ENCODE data around the gene CCL4. TPM values are rescaled to one million over a fixed set of nuclear protein-coding genes. Genes with fewer than 3 reads are reported as not detected.
"Not testable (repeated sequence)": the region's sequence is repeated elsewhere in the genome, so short reads cannot be mapped to it uniquely, and the experiment has no call there.

CCL4 gene
- total RNA-seq, 1 donor = not detected

DNA sequence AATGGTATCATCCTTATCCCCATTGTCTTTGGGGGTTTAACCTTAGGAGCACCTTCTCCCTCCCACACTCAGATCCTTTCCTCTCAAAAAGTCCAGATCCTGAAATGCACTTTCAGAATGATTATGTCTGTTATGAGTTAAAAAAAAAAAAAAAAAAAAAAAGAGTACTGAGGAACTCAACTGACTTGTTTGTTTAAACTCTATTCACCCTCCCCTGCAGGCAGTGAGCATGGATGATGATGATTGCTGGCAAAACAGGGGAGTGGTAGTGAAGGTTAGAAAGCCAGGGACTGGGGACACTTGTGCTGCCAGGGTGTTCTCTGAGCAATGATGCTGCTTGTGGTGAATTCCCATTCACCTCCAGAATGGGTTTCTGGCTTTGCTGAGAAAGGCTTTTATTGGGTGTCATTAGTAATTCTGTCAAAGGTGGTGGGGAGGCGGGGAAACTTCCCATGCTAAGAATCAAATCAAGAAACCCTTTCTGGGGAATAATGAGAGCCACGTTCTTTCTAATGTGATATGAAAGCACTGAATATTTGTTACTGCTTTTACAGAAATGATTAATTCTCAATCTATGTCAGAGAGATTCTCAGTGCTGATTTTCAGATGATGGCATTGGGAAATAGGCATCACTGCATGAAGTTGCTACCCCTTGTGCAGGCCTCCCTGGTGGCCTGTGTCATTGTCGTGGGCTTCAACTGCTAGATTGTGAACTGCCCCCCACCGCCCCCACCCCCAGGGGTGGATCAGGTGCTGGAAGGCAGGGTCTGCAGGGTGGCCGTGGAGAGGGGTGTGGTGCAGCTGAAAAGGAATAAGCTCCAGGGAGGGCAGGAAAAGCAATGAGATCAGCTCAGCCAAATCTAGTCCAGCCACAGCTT is 14.1 kb downstream of the CCL4 start:
- TF ChIP-seq, protein P1, sequence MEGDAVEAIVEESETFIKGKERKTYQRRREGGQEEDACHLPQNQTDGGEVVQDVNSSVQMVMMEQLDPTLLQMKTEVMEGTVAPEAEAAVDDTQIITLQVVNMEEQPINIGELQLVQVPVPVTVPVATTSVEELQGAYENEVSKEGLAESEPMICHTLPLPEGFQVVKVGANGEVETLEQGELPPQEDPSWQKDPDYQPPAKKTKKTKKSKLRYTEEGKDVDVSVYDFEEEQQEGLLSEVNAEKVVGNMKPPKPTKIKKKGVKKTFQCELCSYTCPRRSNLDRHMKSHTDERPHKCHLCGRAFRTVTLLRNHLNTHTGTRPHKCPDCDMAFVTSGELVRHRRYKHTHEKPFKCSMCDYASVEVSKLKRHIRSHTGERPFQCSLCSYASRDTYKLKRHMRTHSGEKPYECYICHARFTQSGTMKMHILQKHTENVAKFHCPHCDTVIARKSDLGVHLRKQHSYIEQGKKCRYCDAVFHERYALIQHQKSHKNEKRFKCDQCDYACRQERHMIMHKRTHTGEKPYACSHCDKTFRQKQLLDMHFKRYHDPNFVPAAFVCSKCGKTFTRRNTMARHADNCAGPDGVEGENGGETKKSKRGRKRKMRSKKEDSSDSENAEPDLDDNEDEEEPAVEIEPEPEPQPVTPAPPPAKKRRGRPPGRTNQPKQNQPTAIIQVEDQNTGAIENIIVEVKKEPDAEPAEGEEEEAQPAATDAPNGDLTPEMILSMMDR (IDR thresholded peaks at IDR 0.05; ENCODE audit: insufficient read depth, low read length) = no peak
- no peak for DNase-seq (ENCODE audit: low read depth)
- H3K4me3 ChIP-seq (ENCODE audit: low read depth, low read length) = no peak overlapping the region

DNA sequence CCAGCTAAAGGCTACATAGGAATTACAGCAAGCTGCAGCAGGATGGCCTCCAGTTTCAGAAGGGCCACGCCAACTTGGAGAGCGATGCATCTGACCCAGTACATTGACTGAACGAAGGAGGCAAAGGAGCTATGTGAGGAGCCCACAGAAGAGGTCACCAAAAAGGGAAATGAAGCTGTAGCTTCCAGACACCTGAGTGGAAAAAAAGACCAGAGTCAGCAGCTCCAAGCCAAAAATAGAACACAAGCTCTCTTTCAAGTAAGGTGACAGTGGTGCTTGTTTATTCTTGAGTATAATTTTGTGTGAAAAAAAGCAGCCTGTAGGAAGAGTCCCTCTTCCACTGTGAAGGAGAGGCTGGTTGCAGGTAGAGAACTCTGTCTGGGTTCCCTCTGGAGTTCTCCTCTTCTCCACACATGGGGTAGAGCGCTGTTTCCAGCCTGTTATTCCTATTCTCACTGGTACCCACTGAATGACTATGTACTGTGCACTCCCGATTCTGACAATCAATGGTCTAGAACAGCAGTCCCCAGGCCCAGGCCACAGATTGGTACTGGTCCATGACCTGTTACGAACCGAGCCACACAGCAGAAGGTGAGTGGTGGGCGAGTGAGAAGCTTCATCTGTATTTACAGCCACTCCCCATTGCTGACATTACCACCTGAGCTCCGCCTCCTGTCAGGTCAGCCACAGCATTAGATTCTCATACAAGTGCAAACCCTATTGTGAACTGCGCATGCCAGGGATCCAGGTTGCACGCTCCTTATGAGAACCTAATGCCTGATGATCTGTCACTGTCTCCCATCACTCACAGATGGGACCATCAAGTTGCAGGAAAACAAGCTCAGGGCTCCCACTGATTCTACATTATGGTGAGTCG is 15.1 kb downstream of the CCL4 start:
- DNase-seq (ENCODE audit: low read depth) = no peak
- TF ChIP-seq, protein P1 (IDR thresholded peaks at IDR 0.05; ENCODE audit: insufficient read depth, low read length) = no peak
- H3K4me3 ChIP-seq (ENCODE audit: low read depth, low read length) = no peak overlapping the region

DNA sequence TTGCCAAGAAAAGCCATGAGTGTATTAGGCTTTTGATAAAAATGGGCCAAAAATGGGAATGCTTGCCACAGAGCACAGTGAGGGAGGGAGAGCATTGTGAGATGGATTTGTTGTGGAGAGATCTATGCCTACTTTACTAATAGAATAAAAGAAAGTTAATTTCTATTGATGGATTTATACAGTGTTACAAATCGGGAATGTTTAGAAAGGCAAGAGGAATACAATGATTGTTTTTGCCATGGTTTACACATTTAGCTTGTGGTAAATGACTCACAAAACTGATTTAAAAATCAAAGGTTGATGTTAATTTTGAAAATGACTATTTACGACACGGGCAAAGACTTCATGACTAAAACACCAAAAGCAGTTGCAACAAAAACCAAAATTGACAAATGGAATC is 16.6 kb downstream of the CCL4 start:
- H3K4me3 ChIP-seq (ENCODE audit: low read depth, low read length) = no peak overlapping the region
- TF ChIP-seq, protein P1 (IDR thresholded peaks at IDR 0.05; ENCODE audit: insufficient read depth, low read length) = no peak
- DNase-seq (ENCODE audit: low read depth) = no peak

DNA sequence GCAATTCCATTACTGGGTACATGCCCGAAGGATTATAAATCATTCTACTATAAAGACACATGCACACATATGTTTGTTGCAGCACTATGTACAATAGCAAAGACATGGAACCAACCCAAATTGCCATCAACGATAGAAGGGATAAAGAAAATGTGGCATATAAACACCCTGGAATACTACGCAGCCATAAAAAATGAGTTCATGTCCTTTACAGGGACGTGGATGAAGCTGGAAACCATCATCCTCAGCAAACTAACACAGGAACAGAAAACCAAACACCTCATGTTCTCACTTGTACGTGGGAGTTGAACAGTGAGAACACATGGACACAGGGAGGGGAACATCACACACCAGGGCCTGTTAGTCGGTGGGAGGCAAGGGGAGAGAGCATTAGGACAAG is 17.5 kb downstream of the CCL4 start:
- not testable (repeated sequence) for DNase-seq (ENCODE audit: low read depth); H3K4me3 ChIP-seq (ENCODE audit: low read depth, low read length)

DNA sequence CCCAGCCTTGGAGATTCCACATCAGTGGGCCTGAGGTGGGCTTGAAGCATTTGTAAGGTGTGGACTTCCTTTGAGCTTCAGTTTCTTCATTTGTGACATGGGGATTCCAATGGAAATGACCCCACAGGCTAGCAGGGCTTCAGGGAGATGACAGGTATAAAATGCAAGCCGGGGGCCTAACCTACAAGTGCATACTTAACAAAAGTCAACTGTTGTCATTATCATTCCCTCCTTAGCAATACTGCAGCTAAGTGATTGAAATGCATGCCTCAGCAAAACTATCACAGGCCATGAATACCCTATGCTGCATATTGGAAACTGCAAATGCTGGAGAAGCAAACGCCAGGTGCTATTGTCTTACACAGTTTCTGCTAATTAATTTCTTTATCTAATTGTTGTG is 19.8 kb downstream of the CCL4 start:
- no peak overlapping the region for H3K4me3 ChIP-seq (ENCODE audit: low read depth, low read length)
- TF ChIP-seq, protein P1 (IDR thresholded peaks at IDR 0.05; ENCODE audit: insufficient read depth, low read length) = no peak
- DNase-seq (ENCODE audit: low read depth) = no peak

DNA sequence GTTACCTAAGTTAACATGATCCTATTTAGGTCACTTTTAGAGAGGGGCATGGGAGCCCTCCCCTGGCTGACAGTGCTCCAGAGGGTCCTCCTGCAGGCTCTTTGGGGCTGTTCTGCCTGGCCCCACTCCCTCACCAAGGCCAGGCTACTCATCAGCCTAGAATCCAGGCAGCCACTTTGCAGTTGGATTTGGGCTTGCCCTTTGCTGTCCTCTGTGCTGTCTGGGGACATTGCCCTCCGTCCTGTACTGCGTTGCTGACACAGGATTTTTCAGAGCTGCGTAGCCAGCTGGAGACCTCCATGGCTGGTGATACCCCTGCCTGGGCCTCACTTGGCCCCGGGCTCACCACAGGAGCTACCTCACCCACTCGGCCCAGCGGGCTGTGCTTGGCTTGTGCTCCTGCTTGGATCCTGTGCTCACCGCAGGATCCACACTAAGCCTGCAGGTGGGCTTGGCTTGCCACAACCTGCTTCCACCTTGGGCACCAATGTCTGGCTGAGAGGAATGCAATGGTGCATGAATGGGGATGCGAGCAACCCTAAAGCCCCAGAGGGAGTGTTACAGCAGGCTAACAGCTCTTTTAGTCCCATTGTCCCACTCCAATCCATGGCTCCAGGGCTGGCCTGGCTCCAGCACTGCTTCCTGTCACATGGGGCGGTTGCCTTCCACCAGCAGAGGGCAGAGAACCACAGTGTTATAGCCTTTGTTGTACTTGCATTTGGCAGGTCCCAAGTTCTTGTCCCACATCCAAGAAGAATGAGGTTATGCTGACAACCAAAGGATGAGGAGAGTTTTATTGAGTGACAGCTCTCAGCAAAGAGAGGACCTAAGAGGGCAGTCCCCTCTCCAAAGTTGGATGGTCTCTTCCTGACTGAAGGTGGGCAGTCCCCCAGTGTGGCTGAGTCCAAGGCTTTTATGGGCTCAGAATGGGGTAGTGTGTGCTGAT is 21.5 kb downstream of the CCL4 start:
- TF ChIP-seq, protein P1 (IDR thresholded peaks at IDR 0.05; ENCODE audit: insufficient read depth, low read length) = no peak
- no peak overlapping the region for H3K4me3 ChIP-seq (ENCODE audit: low read depth, low read length)
- DNase-seq (ENCODE audit: low read depth) = no peak
